ENCODE results near the gene DDX54. TPM values are rescaled to one million over a fixed set of nuclear protein-coding genes. Genes with fewer than 3 reads are reported as not detected.
A peak's percentile ranks its signal among the peaks of the same experiment; 100 is the strongest.

DDX54 gene
- polyA plus RNA-seq, 3 donors, result 7.9 to 32.2 (median 13.6) TPM

- Mint-ChIP-seq H3K4me1 (no peaks in the 10 kb centered on the region), H3K36me3 (peaks cover 82 to 96% of the 10 kb centered on the region in 2 donors), H3K27me3 (ENCODE audit: low read depth in 3 of 3) (peaks cover 0 to 4% (median 0%) of the 10 kb centered on the region in 3 donors), H3K4me3 (no peak overlapping the region), H3K9me3 (no peaks in the 10 kb centered on the region), H3K27ac (peak overlapping the region in 2 of 7 donors; percentile 23 to 25)
- Histone ChIP-seq H4K20me1 (ENCODE audit: insufficient read depth, low read length) (no peaks in the 10 kb centered on the region), H3K27me3 (ENCODE audit: control insufficient read depth in 2 of 2, insufficient read depth in 2 of 2, low read length in 2 of 2) (no peaks in the 10 kb centered on the region), H2AFZ (ENCODE audit: insufficient read depth, low read depth, low read length, poor library complexity, severe bottlenecking) (no peak overlapping the region), H3K9me3 (replicated peaks in 1 of 2; ENCODE audit: control insufficient read depth in 1 of 2, insufficient read depth in 1 of 2, low read length in 2 of 2) (no peaks in the 10 kb centered on the region), H3K4me1 (ENCODE audit: control insufficient read depth in 1 of 2, insufficient read depth in 2 of 2, low read length in 2 of 2) (no peaks in the 10 kb centered on the region), H3K79me2 (ENCODE audit: insufficient read depth, low read length) (no peaks in the 10 kb centered on the region), H3K9ac (ENCODE audit: insufficient read depth, low read length, poor library complexity, severe bottlenecking) (no peak overlapping the region), H3K27ac (ENCODE audit: low read depth in 1 of 2, low read length in 2 of 2) (no peak overlapping the region), H3K4me2 (replicated peaks; ENCODE audit: extremely low read depth, low read length, poor library complexity, severe bottlenecking) (no peak overlapping the region), H3K4me3 (replicated peaks in 1 of 3; ENCODE audit: low read depth in 2 of 3, low read length in 3 of 3) (no peak overlapping the region), H3K36me3 (replicated peaks in 1 of 2; ENCODE audit: control insufficient read depth in 1 of 2, insufficient read depth in 2 of 2, low read length in 2 of 2) (peaks cover 88 to 95% of the 10 kb centered on the region in 2 donors)
- intact Hi-C loops (cut with micrococcal nuclease), result loop anchor here in 1 of 2 donors (5.0 kb wide), 1 partner anchor 180 kb away; no protein-coding TSS in a partner anchor
- no peak for DNase-seq
- WGBS (ENCODE audit: insufficient coverage), result 95% methylated on average over 17 of the region's 20 CpGs
- TF ChIP-seq CTCF (IDR thresholded peaks at IDR 0.05), result no peak
Observed at GRCh38 chr12:113172185-113172584, 13.1 kb downstream of the DDX54 start.

GRCh38 chr12:113171543-113171942 lies 13.7 kb downstream of the DDX54 start:
- no peaks in the 10 kb centered on the region for H3K9me3 Mint-ChIP-seq

More at GRCh38 chr12:113171543-113171942, 13.7 kb downstream of the DDX54 start:
- Mint-ChIP-seq H3K27me3 (ENCODE audit: low read depth in 3 of 3) (peaks cover 0 to 4% (median 0%) of the 10 kb centered on the region in 3 donors), H3K4me3 (no peak overlapping the region), H3K27ac (no peak overlapping the region), H3K36me3 (peaks cover 80 to 96% of the 10 kb centered on the region in 2 donors), H3K4me1 (no peaks in the 10 kb centered on the region)
- no peaks in the 10 kb centered on the region for H4K20me1 ChIP-seq (ENCODE audit: insufficient read depth, low read length)
- DNase-seq, result no peak
- no peak overlapping the region for H3K9ac ChIP-seq (ENCODE audit: insufficient read depth, low read length, poor library complexity, severe bottlenecking)
- no peaks in the 10 kb centered on the region for H3K27me3 ChIP-seq (ENCODE audit: control insufficient read depth in 2 of 2, insufficient read depth in 2 of 2, low read length in 2 of 2)
- H3K4me1 ChIP-seq (ENCODE audit: control insufficient read depth in 1 of 2, insufficient read depth in 2 of 2, low read length in 2 of 2), result no peaks in the 10 kb centered on the region
- no peak overlapping the region for H3K4me3 ChIP-seq (replicated peaks in 1 of 3; ENCODE audit: low read depth in 2 of 3, low read length in 3 of 3)
- H3K4me2 ChIP-seq (replicated peaks; ENCODE audit: extremely low read depth, low read length, poor library complexity, severe bottlenecking), result no peak overlapping the region
- intact Hi-C loops (cut with micrococcal nuclease), result loop anchor here in 1 of 2 donors (5.0 kb wide), 1 partner anchor 179 kb away; no protein-coding TSS in a partner anchor
- no peak overlapping the region for H2AFZ ChIP-seq (ENCODE audit: insufficient read depth, low read depth, low read length, poor library complexity, severe bottlenecking)
- no peaks in the 10 kb centered on the region for H3K79me2 ChIP-seq (ENCODE audit: insufficient read depth, low read length)
- WGBS (ENCODE audit: insufficient coverage), result 85% methylated on average over 7 of the region's 9 CpGs
- no peaks in the 10 kb centered on the region for H3K9me3 ChIP-seq (replicated peaks in 1 of 2; ENCODE audit: control insufficient read depth in 1 of 2, insufficient read depth in 1 of 2, low read length in 2 of 2)
- H3K27ac ChIP-seq (ENCODE audit: low read depth in 1 of 2, low read length in 2 of 2), result no peak overlapping the region
- peaks cover 87 to 95% of the 10 kb centered on the region in 2 donors for H3K36me3 ChIP-seq (replicated peaks in 1 of 2; ENCODE audit: control insufficient read depth in 1 of 2, insufficient read depth in 2 of 2, low read length in 2 of 2)
- no peak for TF ChIP-seq CTCF (IDR thresholded peaks at IDR 0.05)
